Breast epithelium (tissue), 4 donors: ENCODE measurements around the gene CLK2. TPM values are rescaled to one million over a fixed set of nuclear protein-coding genes. Genes with fewer than 3 reads are reported as not detected.

Experiments
- DNase-seq, 2 donors: peaks; one replicate each; pipeline ENCODE4 v3.0.0-alpha.2; 2019; ENCODE audit warnings: low spot score in 2 of 2
- H3K27ac ChIP-seq, 2 donors: fragments of 200-600 bp; sonication (generic) in 1 of 2; one replicate each; pipeline ENCODE4 v1.5.1; 2016 to 2019; ENCODE audit warnings: mild to moderate bottlenecking in 1 of 2
- H3K27me3 ChIP-seq, 2 donors: fragments of 200-600 bp; sonication (generic) in 1 of 2; one replicate each; pipeline versions ENCODE4 v1.5.1 to v1.6.0; 2017 to 2019; ENCODE audit warnings: control low read depth in 1 of 2, mild to moderate bottlenecking in 1 of 2
- H3K36me3 ChIP-seq: fragments of 200-600 bp; one replicate; pipeline ENCODE4 v1.5.1; 2019
- H3K4me1 ChIP-seq, 2 donors: fragments of 200-600 bp; sonication (generic); one replicate each; pipeline ENCODE4 v1.5.1; 2016 to 2019; ENCODE audit warnings: control low read depth in 1 of 2
- H3K4me3 ChIP-seq, 3 donors: fragments of 200-600 bp; sonication (generic); 1 replicate in 2 of 3; 2 replicates in 1 of 3; pipeline ENCODE4 v1.5.1; 2016 to 2019; ENCODE audit warnings: mild to moderate bottlenecking in 3 of 3, moderate library complexity in 2 of 3
- H3K9me3 ChIP-seq, 2 donors: fragments of 200-600 bp; sonication (generic) in 1 of 2; one replicate each; pipeline ENCODE4 v1.5.1; 2016 to 2019; ENCODE audit warnings: control low read depth in 1 of 2
- POLR2A ChIP-seq: fragments of 450-650 bp; IDR thresholded peaks from one replicate; pipeline ENCODE4 v1.6.1; 2016; ENCODE audit warnings: antibody characterized with exemption, mild to moderate bottlenecking, moderate library complexity
- POLR2AphosphoS5 ChIP-seq, 3 donors: sonication (generic); formaldehyde crosslinking; IDR thresholded peaks; one replicate each; pipeline ENCODE4 v1.6.1; 2017; ENCODE audit warnings: antibody characterized with exemption in 3 of 3
- intact Hi-C: fragments of 100-400 bp; cut with DNase I; formaldehyde crosslinking; loops from one replicate; pipeline ENCODE4 v1.15.1; 2023; ENCODE audit warnings: low total_unique reads
- total RNA-seq, 3 donors: library from RNA; depleted of rRNA; stranded (reverse); fragments of >200 nt; gene quantifications; one replicate each; pipeline ENCODE4 v1.1.0, GENCODE V29; 2016
- TF ChIP-seq, protein P1 (sequence below), 3 donors: fragments of 450-650 bp; IDR thresholded peaks; one replicate each; pipeline ENCODE4 v1.5.1; 2016 to 2017; ENCODE audit warnings: antibody characterized with exemption in 3 of 3, mild to moderate bottlenecking in 3 of 3, moderate library complexity in 3 of 3

The CLK2 gene
- total RNA-seq, 3 donors from 2014 or later, result 29.1 to 53.4 (median 48.7) TPM

DNA sequence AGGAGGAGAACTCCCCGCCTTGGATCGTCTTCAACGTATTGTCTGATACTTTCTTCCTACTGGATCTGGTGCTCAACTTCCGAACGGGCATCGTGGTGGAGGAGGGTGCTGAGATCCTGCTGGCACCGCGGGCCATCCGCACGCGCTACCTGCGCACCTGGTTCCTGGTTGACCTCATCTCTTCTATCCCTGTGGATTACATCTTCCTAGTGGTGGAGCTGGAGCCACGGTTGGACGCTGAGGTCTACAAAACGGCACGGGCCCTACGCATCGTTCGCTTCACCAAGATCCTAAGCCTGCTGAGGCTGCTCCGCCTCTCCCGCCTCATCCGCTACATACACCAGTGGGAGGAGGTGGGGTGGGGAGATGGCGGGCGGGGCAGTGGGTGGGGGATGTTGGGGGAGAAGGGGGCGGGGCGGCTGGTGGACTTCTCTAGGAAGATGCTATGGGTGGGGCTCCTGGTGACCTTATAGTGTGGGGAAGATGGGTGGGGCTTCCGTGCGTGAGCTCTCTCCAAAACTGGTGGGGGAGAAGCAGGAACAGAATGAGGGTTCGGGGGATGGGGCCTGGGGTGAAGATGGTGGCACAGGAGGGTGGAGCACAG is 9.3 kb upstream of the CLK2 start:
- TF ChIP-seq POLR2AphosphoS5 (IDR thresholded peaks at IDR 0.05), result no peak
- no peak for TF ChIP-seq POLR2A
- TF ChIP-seq, protein P1, sequence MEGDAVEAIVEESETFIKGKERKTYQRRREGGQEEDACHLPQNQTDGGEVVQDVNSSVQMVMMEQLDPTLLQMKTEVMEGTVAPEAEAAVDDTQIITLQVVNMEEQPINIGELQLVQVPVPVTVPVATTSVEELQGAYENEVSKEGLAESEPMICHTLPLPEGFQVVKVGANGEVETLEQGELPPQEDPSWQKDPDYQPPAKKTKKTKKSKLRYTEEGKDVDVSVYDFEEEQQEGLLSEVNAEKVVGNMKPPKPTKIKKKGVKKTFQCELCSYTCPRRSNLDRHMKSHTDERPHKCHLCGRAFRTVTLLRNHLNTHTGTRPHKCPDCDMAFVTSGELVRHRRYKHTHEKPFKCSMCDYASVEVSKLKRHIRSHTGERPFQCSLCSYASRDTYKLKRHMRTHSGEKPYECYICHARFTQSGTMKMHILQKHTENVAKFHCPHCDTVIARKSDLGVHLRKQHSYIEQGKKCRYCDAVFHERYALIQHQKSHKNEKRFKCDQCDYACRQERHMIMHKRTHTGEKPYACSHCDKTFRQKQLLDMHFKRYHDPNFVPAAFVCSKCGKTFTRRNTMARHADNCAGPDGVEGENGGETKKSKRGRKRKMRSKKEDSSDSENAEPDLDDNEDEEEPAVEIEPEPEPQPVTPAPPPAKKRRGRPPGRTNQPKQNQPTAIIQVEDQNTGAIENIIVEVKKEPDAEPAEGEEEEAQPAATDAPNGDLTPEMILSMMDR (IDR thresholded peaks at IDR 0.05), result no peak
- H3K36me3 ChIP-seq, result no peaks in the 10 kb centered on the region
- no peaks in the 10 kb centered on the region for H3K27me3 ChIP-seq

DNA sequence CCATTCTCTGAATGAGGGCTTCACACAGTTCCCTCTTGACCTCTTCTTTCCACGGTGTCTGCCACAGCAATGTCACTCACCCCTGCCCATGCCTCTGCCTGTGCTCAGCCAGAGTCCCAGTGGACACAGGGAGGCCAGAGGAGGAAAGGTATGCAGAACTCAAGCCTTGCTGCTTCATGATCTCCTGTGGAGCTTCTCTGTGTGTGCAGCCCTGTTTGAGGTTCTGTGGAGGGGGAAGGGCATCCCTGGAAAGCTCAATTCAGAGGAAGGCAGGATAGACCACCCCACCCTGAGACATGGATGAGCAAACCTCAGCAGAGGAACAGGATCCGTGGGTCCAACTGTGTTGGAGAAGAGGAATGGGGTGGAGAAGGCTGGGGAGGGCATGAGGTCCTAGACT is 6.0 kb upstream of the CLK2 start:
- Histone ChIP-seq H3K27ac (no peak overlapping the region), H3K9me3 (no peaks in the 10 kb centered on the region), H3K36me3 (no peaks in the 10 kb centered on the region), H3K4me1 (peaks cover 0 to 3% of the 10 kb centered on the region in 2 donors), H3K27me3 (no peaks in the 10 kb centered on the region), H3K4me3 (no peak overlapping the region)
- intact Hi-C loops, result no loop called here
- TF ChIP-seq, protein P1 (IDR thresholded peaks at IDR 0.05), result no peak
- no peak for TF ChIP-seq POLR2AphosphoS5 (IDR thresholded peaks at IDR 0.05)
- no peak for TF ChIP-seq POLR2A
- no peak for DNase-seq

More for the DNA sequence above, 9.3 kb upstream of the CLK2 start:
- peaks cover 0 to 3% of the 10 kb centered on the region in 2 donors for H3K4me1 ChIP-seq
- no peak overlapping the region for H3K27ac ChIP-seq
- no peak for DNase-seq
- no peak overlapping the region for H3K4me3 ChIP-seq
- intact Hi-C loops, result no loop called here
- H3K9me3 ChIP-seq, result no peaks in the 10 kb centered on the region

DNA sequence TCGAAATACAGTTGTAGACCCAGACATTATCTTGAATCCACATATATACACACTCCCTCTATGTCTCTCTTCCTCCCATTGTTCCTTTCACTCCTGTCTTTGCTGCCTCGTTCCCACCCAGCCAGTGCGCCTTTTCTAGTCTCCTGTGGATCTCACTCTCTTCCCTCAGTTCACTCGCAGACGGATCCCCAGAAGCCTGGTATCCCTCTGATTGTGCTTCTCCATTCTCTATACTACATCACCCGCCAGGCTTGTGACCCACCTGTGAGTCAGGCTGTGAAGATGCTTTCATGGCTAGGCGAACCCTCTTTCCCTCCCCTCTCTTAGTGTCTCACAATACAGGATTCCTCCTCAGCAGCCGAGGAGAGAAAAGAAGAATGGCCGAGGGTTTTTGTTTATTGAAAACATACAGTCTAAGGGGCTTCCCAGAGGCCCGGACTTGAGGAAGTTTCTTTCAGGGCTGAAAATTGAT is 5.4 kb upstream of the CLK2 start:
- no peak for DNase-seq
- no peaks in the 10 kb centered on the region for H3K9me3 ChIP-seq
- peak overlapping the region in 1 of 3 donors; percentile 94 for H3K4me3 ChIP-seq
- H3K4me1 ChIP-seq, result peaks cover 0 to 3% of the 10 kb centered on the region in 2 donors
- no peak overlapping the region for H3K27ac ChIP-seq
- H3K36me3 ChIP-seq, result no peaks in the 10 kb centered on the region
- TF ChIP-seq POLR2A (no peak), POLR2AphosphoS5 (IDR thresholded peaks at IDR 0.05) (no peak)
- intact Hi-C loops, result no loop called here
- no peaks in the 10 kb centered on the region for H3K27me3 ChIP-seq

DNA sequence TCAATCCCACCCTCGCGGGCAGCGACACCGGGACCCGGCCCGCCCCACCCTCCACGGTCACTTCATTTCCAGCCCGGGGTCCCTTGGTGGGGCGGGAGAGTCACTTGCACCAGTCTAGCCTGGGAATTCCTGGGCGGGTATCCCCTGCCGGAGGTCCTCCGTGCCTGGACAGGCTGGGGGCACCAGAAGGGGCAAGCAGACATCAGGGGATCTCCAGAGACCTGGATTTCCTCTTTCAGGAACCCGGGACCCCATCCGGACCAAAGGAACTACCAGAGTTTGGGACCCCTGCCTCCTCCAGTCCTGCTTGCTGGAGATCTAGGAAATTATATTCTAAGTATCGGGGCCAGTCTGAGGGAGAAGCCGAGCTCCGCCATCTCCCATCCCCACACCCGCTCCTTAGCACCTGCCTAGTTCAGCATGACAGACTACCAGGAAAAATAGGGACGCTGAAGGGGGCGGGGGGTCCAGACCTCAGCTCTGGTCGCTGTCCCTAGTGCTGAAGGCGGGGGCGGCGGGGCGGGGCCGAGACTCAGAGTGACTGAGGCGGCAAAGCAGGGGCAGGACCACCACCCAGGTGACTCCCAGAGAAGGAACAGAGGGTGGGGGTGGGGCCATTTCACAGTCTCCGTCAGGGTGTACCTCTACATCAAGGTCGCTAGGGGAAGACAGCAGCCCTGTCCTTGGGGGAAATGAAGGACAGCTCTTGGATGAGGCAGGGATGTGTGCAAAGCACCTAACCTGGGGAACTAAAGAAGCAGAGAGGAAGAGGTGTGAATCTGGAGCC is 4.8 kb upstream of the CLK2 start:
- no peaks in the 10 kb centered on the region for H3K27me3 ChIP-seq
- no peaks in the 10 kb centered on the region for H3K9me3 ChIP-seq
- no peaks in the 10 kb centered on the region for H3K36me3 ChIP-seq
- intact Hi-C loops, result no loop called here
- peak overlapping the region; percentile 62 to 94 (median 70) for H3K4me3 ChIP-seq
- peaks cover 0 to 3% of the 10 kb centered on the region in 2 donors for H3K4me1 ChIP-seq
- no peak for TF ChIP-seq POLR2A
- no peak for TF ChIP-seq POLR2AphosphoS5 (IDR thresholded peaks at IDR 0.05)
- TF ChIP-seq, protein P1 (IDR thresholded peaks at IDR 0.05), result peak in 1 of 3 donors; percentile 42
- H3K27ac ChIP-seq, result peak overlapping the region; percentile 60 to 80
- peak; percentile 45 to 59 for DNase-seq

DNA sequence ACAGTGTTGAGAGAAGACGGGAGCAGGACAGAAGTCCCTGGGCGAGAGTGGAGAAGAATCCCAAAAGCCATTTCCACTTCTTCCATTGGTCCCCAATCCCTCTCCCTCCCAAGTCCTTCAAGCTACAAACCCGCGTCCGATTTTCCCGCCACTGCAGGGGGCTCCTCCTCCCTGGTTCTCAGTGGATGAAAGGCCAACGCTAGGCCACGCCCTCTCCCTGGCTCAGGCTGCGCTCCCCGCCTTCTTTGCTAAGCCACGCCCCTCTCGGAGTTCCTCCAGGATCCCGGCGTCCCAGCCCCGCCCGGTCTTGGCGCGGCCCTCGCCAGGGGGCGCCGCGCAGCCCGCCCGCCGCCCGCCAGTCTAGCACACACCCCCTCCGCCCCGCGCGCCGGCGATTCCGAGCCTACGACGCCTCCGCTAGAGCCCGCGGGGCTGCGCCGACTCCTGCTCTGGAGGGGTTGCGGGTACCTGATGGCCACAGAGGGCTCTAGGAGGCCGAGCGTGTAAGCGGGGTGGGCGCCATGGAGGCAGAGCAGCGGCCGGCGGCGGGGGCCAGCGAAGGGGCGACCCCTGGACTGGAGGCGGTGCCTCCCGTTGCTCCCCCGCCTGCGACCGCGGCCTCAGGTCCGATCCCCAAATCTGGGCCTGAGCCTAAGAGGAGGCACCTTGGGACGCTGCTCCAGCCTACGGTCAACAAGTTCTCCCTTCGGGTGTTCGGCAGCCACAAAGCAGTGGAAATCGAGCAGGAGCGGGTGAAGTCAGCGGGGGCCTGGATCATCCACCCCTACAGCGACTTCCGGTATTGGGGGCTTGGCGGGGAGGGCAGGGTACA is 4.0 kb upstream of the CLK2 start, which contains the start of gene HCN3:
TSS of gene HCN3 (plus strand) at position 394 of the 832 bp plus-strand sequence. CDS start at position 522, 128 bp downstream.
- Histone ChIP-seq H3K36me3 (no peaks in the 10 kb centered on the region), H3K27me3 (no peaks in the 10 kb centered on the region), H3K9me3 (no peaks in the 10 kb centered on the region), H3K4me3 (peak within 1 kb of the TSS; percentile 62 to 94 (median 70)), H3K4me1 (peaks cover 0 to 3% of the 10 kb centered on the region in 2 donors), H3K27ac (peak within 1 kb of the TSS; percentile 60 to 80)
- TF ChIP-seq POLR2AphosphoS5 (IDR thresholded peaks at IDR 0.05) (peak in 1 of 3 donors; percentile 25), POLR2A (no peak)
- TF ChIP-seq, protein P1 (IDR thresholded peaks at IDR 0.05), result peak in 1 of 3 donors; percentile 39
- intact Hi-C loops, result no loop called here
- DNase-seq, result peak; percentile 95 to 98
